Measurements from ENCODE around the gene COX10. TPM values are rescaled to one million over a fixed set of nuclear protein-coding genes. Genes with fewer than 3 reads are reported as not detected.
A peak's percentile ranks its signal among the peaks of the same experiment; 100 is the strongest.

The COX10 gene
- total RNA-seq, 2 experiments from 2014 or later, result 21.1 to 24.9 TPM

DNA sequence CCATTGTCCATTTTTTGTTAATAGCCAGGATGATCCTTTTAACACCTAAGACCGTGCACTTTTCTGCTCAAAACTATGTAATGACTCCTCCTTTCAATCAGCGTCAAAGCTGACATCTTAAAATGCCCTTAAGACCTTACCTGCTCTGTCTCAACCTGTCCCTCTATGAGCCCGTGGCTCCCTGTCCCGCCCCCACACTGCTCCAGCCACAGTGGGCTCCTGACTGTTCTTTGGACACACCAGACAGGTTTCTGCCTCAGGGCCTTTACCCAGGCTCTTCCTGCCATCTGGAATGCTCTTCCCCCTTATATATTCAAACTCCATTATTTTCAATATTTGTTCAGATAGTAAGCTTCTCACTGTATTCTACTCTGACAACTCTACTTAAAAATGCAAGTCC lies 153.3 kb downstream of the COX10 start:
- ChIA-PET POLR2A (interaction anchor here (0.5 to 0.7 kb wide), 2 partner anchors 12 to 13 kb away, joined by 3 read pairs; no protein-coding TSS in a partner anchor), CTCF (ENCODE audit: unreplicated experiment) (no interaction called here)
- no peak overlapping the region for H3K27ac ChIP-seq (ENCODE audit: low read depth, low read length, poor library complexity, severe bottlenecking)
- no peaks in the 10 kb centered on the region for H4K20me1 ChIP-seq (ENCODE audit: insufficient read depth, low read length)
- H3K4me2 ChIP-seq (ENCODE audit: low read length), result no peak overlapping the region
- H3K36me3 ChIP-seq (ENCODE audit: insufficient read depth, low read length), result no peaks in the 10 kb centered on the region
- intact Hi-C loops (cut with micrococcal nuclease; ENCODE audit: unreplicated experiment), result no loop called here
- H3K4me1 ChIP-seq (ENCODE audit: insufficient read depth, low read length, poor library complexity, severe bottlenecking), result no peaks in the 10 kb centered on the region
- H2AFZ ChIP-seq (ENCODE audit: low read length), result no peak overlapping the region
- BruUV-seq (replicated peaks), result no TSS peak
- no peaks in the 10 kb centered on the region for H3K9me2 ChIP-seq (ENCODE audit: insufficient read depth, low read length)
- H3K4me3 ChIP-seq (ENCODE audit: low read depth, low read length, poor library complexity, severe bottlenecking), result no peak overlapping the region
- no peaks in the 10 kb centered on the region for H3K9me3 ChIP-seq (ENCODE audit: low read length)
- TF ChIP-seq EZH2phosphoT487 (IDR thresholded peaks at IDR 0.05; ENCODE audit: borderline replicate concordance, low read depth, low read length), result no peak
- TF ChIP-seq, protein P1, sequence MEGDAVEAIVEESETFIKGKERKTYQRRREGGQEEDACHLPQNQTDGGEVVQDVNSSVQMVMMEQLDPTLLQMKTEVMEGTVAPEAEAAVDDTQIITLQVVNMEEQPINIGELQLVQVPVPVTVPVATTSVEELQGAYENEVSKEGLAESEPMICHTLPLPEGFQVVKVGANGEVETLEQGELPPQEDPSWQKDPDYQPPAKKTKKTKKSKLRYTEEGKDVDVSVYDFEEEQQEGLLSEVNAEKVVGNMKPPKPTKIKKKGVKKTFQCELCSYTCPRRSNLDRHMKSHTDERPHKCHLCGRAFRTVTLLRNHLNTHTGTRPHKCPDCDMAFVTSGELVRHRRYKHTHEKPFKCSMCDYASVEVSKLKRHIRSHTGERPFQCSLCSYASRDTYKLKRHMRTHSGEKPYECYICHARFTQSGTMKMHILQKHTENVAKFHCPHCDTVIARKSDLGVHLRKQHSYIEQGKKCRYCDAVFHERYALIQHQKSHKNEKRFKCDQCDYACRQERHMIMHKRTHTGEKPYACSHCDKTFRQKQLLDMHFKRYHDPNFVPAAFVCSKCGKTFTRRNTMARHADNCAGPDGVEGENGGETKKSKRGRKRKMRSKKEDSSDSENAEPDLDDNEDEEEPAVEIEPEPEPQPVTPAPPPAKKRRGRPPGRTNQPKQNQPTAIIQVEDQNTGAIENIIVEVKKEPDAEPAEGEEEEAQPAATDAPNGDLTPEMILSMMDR (conservative IDR thresholded peaks at IDR 0.05; ENCODE audit: low read length), result no peak
- H3K79me2 ChIP-seq (ENCODE audit: insufficient read depth, low read depth, low read length), result no peaks in the 10 kb centered on the region
- no peak for DNase-seq (ENCODE audit: low spot score)

DNA sequence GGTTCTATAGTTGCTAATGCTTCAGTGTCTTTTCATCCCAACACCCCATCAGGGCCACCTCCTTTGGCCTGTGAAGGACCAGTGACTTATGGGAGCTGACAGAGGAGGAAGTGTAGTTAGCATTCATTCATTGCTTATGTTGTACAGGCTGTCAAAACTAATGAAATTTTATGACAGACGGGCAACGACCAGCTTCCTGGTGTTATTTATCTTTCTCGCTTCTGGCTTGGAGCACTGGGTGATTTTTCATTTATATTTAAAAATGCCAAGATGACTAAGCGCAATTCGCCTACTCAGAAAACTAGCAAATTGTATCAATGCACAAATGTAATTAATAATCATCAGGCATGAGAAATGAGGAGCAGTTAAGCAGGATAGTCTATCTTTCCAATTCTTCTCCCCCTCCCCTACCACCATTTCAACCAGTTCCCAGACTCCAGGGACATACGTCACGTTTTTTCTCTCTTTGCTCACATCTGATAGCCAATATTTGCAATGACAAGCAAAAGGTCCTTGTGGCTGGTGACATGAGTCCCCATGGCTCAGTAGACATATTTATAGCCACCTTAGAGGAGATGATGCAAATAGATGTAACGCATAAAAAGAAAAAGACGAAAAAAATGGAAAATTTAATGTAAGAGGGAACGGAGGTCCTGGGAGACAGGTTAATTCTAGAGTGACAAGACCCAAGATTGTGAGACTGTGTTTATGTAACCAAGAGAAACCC lies 156.1 kb downstream of the COX10 start:
- Histone ChIP-seq H3K4me1 (ENCODE audit: insufficient read depth, low read length, poor library complexity, severe bottlenecking) (no peaks in the 10 kb centered on the region), H3K79me2 (ENCODE audit: insufficient read depth, low read depth, low read length) (no peaks in the 10 kb centered on the region), H3K4me3 (ENCODE audit: low read depth, low read length, poor library complexity, severe bottlenecking) (no peak overlapping the region), H3K9me2 (ENCODE audit: insufficient read depth, low read length) (no peaks in the 10 kb centered on the region), H3K4me2 (ENCODE audit: low read length) (no peak overlapping the region), H3K9me3 (ENCODE audit: low read length) (no peaks in the 10 kb centered on the region), H4K20me1 (ENCODE audit: insufficient read depth, low read length) (no peaks in the 10 kb centered on the region), H3K36me3 (ENCODE audit: insufficient read depth, low read length) (no peaks in the 10 kb centered on the region), H3K27ac (ENCODE audit: low read depth, low read length, poor library complexity, severe bottlenecking) (no peak overlapping the region), H2AFZ (ENCODE audit: low read length) (no peak overlapping the region)
- CTCF ChIA-PET (ENCODE audit: unreplicated experiment), result no interaction called here
- intact Hi-C loops (cut with micrococcal nuclease; ENCODE audit: unreplicated experiment), result no loop called here
- no peak for TF ChIP-seq EZH2phosphoT487 (IDR thresholded peaks at IDR 0.05; ENCODE audit: borderline replicate concordance, low read depth, low read length)
- TF ChIP-seq, protein P1 (conservative IDR thresholded peaks at IDR 0.05; ENCODE audit: low read length), result no peak
- no peak for DNase-seq (ENCODE audit: low spot score)
- no TSS peak for BruUV-seq (replicated peaks)
- POLR2A ChIA-PET, result no interaction called here

DNA sequence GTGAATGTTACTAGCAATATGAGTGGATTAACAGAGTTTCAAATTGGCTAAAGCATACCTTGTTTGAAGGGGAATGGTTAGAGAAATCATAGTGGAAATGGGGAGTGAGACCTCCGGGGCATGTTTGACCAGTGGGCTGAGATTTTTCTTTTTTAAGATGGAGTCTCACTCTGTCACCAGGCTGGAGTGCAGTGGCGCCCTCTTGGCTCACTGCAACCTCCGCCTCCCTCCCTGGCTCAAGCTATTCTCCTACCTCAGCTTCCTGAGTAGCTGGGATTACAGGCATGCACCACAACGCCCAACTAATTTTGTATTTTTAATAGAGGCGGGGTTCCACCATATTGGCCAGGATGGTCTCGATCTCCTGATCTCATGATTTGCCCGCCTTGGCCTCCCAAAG lies 157.7 kb downstream of the COX10 start:
- ChIA-PET POLR2A (interaction anchor here (0.5 kb wide), 1 partner anchor 90 kb away, joined by 3 read pairs; no protein-coding TSS in a partner anchor), CTCF (ENCODE audit: unreplicated experiment) (no interaction called here)
- no peaks in the 10 kb centered on the region for H3K9me3 ChIP-seq (ENCODE audit: low read length)
- no peak for DNase-seq (ENCODE audit: low spot score)
- intact Hi-C loops (cut with micrococcal nuclease; ENCODE audit: unreplicated experiment), result no loop called here
- no peaks in the 10 kb centered on the region for H4K20me1 ChIP-seq (ENCODE audit: insufficient read depth, low read length)
- no peak overlapping the region for H3K27ac ChIP-seq (ENCODE audit: low read depth, low read length, poor library complexity, severe bottlenecking)
- H3K4me2 ChIP-seq (ENCODE audit: low read length), result no peak overlapping the region
- H3K79me2 ChIP-seq (ENCODE audit: insufficient read depth, low read depth, low read length), result no peaks in the 10 kb centered on the region
- TF ChIP-seq, protein P1 (conservative IDR thresholded peaks at IDR 0.05; ENCODE audit: low read length), result peak; percentile 27; the same call in 1 of the 2 replicates
- TF ChIP-seq EZH2phosphoT487 (IDR thresholded peaks at IDR 0.05; ENCODE audit: borderline replicate concordance, low read depth, low read length), result no peak
- H3K4me3 ChIP-seq (ENCODE audit: low read depth, low read length, poor library complexity, severe bottlenecking), result no peak overlapping the region
- no peaks in the 10 kb centered on the region for H3K9me2 ChIP-seq (ENCODE audit: insufficient read depth, low read length)
- no peaks in the 10 kb centered on the region for H3K4me1 ChIP-seq (ENCODE audit: insufficient read depth, low read length, poor library complexity, severe bottlenecking)
- no peaks in the 10 kb centered on the region for H3K36me3 ChIP-seq (ENCODE audit: insufficient read depth, low read length)
- BruUV-seq (replicated peaks), result no TSS peak
- no peak overlapping the region for H2AFZ ChIP-seq (ENCODE audit: low read length)

Measured in OCI-LY7 (cell line).